Measurements from ENCODE around the gene PKD2L1.

Gene PKD2L1

GRCh38 chr10:100325158-100325557 lies 4.9 kb downstream of the PKD2L1 start:
- TF ChIP-seq REST (IDR thresholded peaks at IDR 0.05; ENCODE audit: insufficient read depth in 1 of 2, low read depth in 2 of 2, low read length in 2 of 2), result peak; percentile 88 to 94
- TF ChIP-seq FOXP2 (optimal IDR thresholded peaks at IDR 0.05; ENCODE audit: borderline replicate concordance, extremely low read depth, extremely low read length, insufficient read depth), result no peak
- TF ChIP-seq TAF1 (IDR thresholded peaks at IDR 0.05; ENCODE audit: borderline replicate concordance, insufficient read depth, low read length), result no peak
- no peak for TF ChIP-seq POLR2AphosphoS5 (IDR thresholded peaks at IDR 0.05; ENCODE audit: low read depth, low read length)
- no peak for TF ChIP-seq SIN3A (IDR thresholded peaks at IDR 0.05; ENCODE audit: borderline replicate concordance, insufficient read depth, low read length)

- TF ChIP-seq REST (IDR thresholded peaks at IDR 0.05; ENCODE audit: insufficient read depth in 1 of 2, low read depth in 2 of 2, low read length in 2 of 2), result no peak
- TF ChIP-seq SIN3A (IDR thresholded peaks at IDR 0.05; ENCODE audit: borderline replicate concordance, insufficient read depth, low read length), result no peak
- TF ChIP-seq POLR2AphosphoS5 (IDR thresholded peaks at IDR 0.05; ENCODE audit: low read depth, low read length), result no peak
- no peak for TF ChIP-seq TAF1 (IDR thresholded peaks at IDR 0.05; ENCODE audit: borderline replicate concordance, insufficient read depth, low read length)
- no peak for TF ChIP-seq FOXP2 (optimal IDR thresholded peaks at IDR 0.05; ENCODE audit: borderline replicate concordance, extremely low read depth, extremely low read length, insufficient read depth)
Observed at GRCh38 chr10:100319707-100320402, 10.2 kb downstream of the PKD2L1 start.

GRCh38 chr10:100318207-100318606 lies 11.8 kb downstream of the PKD2L1 start:
- TF ChIP-seq FOXP2 (optimal IDR thresholded peaks at IDR 0.05; ENCODE audit: borderline replicate concordance, extremely low read depth, extremely low read length, insufficient read depth) (no peak), REST (IDR thresholded peaks at IDR 0.05; ENCODE audit: insufficient read depth in 1 of 2, low read depth in 2 of 2, low read length in 2 of 2) (no peak), SIN3A (IDR thresholded peaks at IDR 0.05; ENCODE audit: borderline replicate concordance, insufficient read depth, low read length) (no peak), POLR2AphosphoS5 (IDR thresholded peaks at IDR 0.05; ENCODE audit: low read depth, low read length) (no peak), TAF1 (IDR thresholded peaks at IDR 0.05; ENCODE audit: borderline replicate concordance, insufficient read depth, low read length) (no peak)

GRCh38 chr10:100315615-100316014 lies 14.4 kb downstream of the PKD2L1 start:
- TF ChIP-seq TAF1 (IDR thresholded peaks at IDR 0.05; ENCODE audit: borderline replicate concordance, insufficient read depth, low read length), result no peak

GRCh38 chr10:100311298-100311697 lies 18.7 kb downstream of the PKD2L1 start:
- no peak for TF ChIP-seq SIN3A (IDR thresholded peaks at IDR 0.05; ENCODE audit: borderline replicate concordance, insufficient read depth, low read length)
- no peak for TF ChIP-seq POLR2AphosphoS5 (IDR thresholded peaks at IDR 0.05; ENCODE audit: low read depth, low read length)
- no peak for TF ChIP-seq TAF1 (IDR thresholded peaks at IDR 0.05; ENCODE audit: borderline replicate concordance, insufficient read depth, low read length)
- no peak for TF ChIP-seq FOXP2 (optimal IDR thresholded peaks at IDR 0.05; ENCODE audit: borderline replicate concordance, extremely low read depth, extremely low read length, insufficient read depth)
- no peak for TF ChIP-seq REST (IDR thresholded peaks at IDR 0.05; ENCODE audit: insufficient read depth in 1 of 2, low read depth in 2 of 2, low read length in 2 of 2)

Data from PFSK-1 (cell line).